Stimulated activated CD4-positive, alpha-beta T cell treated with anti-CD3 and anti-CD28 coated beads, Interleukin-4, amount 100 ng/mL, for 24 hours (primary cell): ENCODE measurements around the gene TRIM25.

Experiments
- DNase-seq: peaks from one replicate; pipeline ENCODE4 v3.0.0-alpha.2; 2020

Gene TRIM25

DNA sequence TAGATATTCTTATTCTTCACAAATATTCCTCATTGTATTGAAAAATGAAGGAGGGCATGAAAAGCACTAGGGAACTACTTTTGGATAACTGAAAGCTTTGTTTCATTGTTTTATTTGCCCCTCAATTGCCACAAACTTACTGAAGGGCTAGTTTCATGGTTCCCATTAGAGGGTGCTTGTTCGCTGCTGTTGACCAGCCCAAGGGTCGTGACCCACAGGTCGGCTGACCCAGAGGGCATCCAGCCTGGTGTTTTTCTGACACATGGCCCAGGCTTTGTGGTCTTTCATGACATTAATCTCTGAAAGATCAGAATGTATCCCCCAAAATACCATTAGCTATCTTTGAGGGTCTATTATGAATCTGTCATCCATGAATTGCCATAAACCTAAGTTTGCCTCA, 49.9 kb downstream of the TRIM25 start:
- no peak for DNase-seq

DNA sequence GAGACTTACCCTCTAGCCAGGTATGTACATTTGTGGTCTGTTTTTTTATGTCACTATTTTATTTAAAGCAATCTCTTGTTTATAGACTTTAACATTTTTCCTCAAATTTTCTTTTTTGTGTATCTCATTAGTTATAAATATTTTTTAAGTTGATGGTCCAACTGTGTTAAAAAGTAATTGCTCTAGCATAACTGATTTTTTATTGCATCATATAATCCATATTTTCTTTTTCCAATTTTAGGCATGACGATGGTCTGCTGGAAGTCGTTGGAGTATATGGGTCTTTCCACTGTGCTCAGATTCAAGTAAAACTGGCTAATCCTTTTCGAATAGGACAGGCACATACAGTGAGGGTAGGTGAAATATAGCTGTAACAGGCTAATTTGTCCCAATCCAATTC, 52.0 kb downstream of the TRIM25 start:
- no peak for DNase-seq

DNA sequence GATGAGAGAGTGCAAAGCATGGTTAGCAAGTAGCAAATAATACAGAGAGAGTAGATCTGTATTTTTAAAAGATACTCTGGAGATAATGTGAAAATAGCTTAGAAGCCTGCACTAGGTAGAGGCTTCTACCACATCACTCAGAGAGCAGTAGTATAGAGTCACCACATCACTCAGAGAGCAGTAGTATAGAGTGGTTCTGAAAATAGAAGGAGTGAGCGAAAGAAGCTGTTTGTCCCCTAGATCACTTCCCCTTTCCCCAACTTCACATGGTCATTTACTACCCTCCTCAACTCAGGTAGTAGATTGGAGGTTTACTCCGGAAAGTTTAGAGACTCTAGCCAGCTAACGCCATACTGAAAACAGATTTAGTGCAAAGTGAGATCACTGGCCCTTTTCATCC, 62.8 kb downstream of the TRIM25 start:
- DNase-seq, result no peak

DNA sequence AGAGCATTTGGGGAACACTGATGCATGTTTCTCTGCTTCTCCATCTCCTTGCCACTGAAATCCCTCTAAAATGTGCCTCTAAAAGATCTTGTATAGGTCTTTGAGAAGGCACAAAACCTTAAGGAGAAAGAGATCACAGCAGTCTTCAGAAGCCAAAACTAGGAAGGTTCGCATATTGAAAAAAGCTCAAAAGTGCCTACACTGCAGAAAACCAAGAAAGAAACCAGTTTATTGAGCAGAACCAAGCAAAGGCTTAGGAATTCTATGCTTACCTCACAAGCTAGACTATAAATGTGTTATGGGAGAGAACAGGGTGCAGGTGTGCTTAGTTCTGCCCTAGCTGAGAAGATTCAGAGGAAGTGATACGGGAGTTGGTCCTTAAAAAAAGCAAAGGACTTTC, 63.3 kb downstream of the TRIM25 start:
- DNase-seq, result no peak

DNA sequence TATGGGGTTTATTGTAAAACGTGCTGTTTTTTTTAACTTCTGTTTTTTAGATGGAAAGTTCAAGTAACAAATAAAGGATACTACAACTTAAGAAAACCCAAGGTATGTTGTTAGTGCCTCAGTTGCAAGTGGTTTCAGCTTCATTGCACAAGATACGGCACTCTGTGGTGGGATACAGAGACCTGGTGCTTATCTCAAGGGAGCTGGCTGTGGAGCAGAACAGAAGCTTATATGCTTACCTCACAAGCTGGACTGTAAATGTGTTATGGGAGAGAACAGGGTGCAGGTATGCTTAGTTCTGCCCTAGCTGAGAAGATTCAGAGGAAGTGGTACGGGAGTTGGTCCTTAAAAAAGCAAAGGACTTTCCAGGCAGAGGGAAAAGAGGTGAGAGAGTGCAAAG, 64.7 kb downstream of the TRIM25 start:
- DNase-seq, result no peak

DNA sequence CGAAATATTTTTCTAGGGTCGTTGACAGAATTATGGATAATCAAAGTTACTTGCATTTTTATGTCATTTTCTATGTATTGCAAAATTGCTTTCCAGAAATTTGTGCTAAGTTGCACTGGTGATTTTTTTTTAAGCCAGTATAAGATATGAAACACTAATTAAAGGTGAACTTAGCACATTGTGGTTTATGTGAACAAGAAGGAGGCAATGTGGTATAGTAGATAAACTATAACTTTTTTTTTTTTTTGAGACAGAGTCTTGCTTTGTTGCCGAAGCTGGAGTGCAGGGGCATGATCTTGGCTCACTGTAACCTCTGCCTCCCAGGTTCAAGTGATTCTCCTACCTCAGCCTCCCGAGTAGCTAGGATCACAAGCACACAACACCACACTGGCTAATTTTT, 66.7 kb downstream of the TRIM25 start:
- no peak for DNase-seq

DNA sequence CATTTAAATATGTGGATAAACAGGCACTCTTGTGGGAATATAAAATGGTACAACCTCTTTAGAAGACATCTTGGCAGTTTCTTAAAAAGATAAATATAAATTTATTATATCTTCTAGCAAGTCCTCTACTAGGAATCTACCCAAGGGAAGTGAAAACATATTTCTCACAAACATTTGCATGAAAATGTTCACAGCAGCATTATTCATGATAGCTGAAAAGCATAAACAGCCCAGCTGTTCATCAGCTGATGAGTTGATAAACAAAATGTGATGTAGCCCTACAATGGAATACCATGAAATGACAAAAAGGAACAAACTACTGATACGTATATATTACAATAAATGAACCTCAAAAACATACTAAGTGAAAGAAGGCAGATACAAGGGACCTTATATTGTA, 67.9 kb downstream of the TRIM25 start:
- DNase-seq, result no peak

DNA sequence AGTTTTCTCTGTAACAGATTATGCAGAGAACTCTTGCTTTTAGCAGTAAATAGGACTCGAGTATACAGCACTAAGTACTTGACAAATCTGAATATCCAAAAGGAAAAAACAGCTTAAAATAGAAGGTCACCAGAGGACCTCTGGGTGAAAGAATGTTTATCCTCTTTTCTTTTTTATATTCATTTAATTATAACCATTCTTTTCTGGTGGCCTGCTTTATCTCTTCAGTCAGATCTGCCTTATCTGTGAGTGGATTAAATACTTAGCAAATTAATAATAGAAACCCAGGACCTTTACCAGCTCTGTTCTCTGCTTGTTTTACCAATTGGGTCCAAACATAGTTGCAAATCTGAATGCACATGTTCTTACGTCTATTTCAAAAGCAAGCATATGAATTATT, 71.3 kb downstream of the TRIM25 start:
- DNase-seq, result no peak

DNA sequence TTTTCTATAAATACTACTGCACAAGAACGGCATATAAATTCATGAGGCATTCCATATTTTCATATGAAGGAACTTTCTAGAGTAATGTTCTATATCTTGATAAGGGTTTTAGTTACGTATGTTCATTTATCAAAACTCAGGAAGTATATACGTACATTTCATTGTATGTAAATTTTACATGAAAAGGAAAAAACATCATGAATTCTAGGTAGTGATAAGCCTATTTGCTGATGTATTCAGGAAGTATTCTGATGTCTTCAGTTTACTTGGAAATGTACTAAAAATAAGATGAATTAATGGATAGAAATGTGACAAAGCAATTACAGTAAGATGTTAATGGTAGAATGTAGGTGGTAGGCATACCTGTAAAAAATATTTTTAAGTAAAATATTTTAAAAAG, 75.2 kb downstream of the TRIM25 start:
- no peak for DNase-seq
